Natural killer cell (primary cell): Measurements from ENCODE around the gene CHMP1B. TPM values are rescaled to one million over a fixed set of nuclear protein-coding genes. Genes with fewer than 3 reads are reported as not detected.

Source experiments
- ATAC-seq, 3 donors: fragments of 150-1000 bp in 2 of 3; fragments of 200-7000 bp in 1 of 3; cut with Tn5 transposase; 1 replicate in 1 of 3; 2 replicates in 2 of 3; pipeline ENCODE4 v1.10.0; 2021; ENCODE audit warnings: mild to moderate bottlenecking in 2 of 3, moderate library complexity in 2 of 3
- DNase-seq, 2 donors: peaks; one replicate each; pipeline versions ENCODE4 v3.0.0 to v3.0.0-alpha.2; 2013 to 2021; ENCODE audit warnings: mixed read lengths in 1 of 2
- H3K27ac ChIP-seq: one replicate; pipeline ENCODE4 v1.5.1; 2013; ENCODE audit warnings: mild to moderate bottlenecking, low read length
- H3K27me3 ChIP-seq: one replicate; pipeline ENCODE4 v1.6.1; 2013; ENCODE audit warnings: low read length; ENCODE audit not compliant: control insufficient read depth, insufficient read depth
- H3K36me3 ChIP-seq: one replicate; pipeline ENCODE4 v1.6.1; 2013; ENCODE audit warnings: low read length; ENCODE audit not compliant: control insufficient read depth, insufficient read depth
- H3K4me1 ChIP-seq: one replicate; pipeline ENCODE4 v1.6.1; 2013; ENCODE audit warnings: low read length; ENCODE audit not compliant: control insufficient read depth, insufficient read depth
- H3K4me3 ChIP-seq: one replicate; pipeline ENCODE4 v1.5.1; 2013; ENCODE audit warnings: low read length
- H3K9me3 ChIP-seq: one replicate; pipeline ENCODE4 v1.6.1; 2013; ENCODE audit warnings: low read length; ENCODE audit not compliant: control insufficient read depth, insufficient read depth
- H3K27ac Mint-ChIP-seq, 2 donors: one replicate each; pipeline ENCODE4 v1.8.0; 2022; ENCODE audit warnings: mild to moderate bottlenecking in 2 of 2, mixed read lengths in 2 of 2, moderate library complexity in 1 of 2
- H3K27me3 Mint-ChIP-seq, 2 donors: one replicate each; pipeline ENCODE4 v1.8.0; 2022; ENCODE audit warnings: low read depth in 2 of 2, mixed read lengths in 2 of 2
- H3K36me3 Mint-ChIP-seq: one replicate; pipeline ENCODE4 v1.8.0; 2022; ENCODE audit warnings: mixed read lengths
- H3K4me1 Mint-ChIP-seq, 2 donors: one replicate each; pipeline ENCODE4 v1.8.0; 2022; ENCODE audit warnings: mixed read lengths in 2 of 2
- H3K4me3 Mint-ChIP-seq: one replicate; pipeline ENCODE4 v1.8.0; 2022; ENCODE audit warnings: mild to moderate bottlenecking, moderate library complexity, mixed read lengths
- H3K9me3 Mint-ChIP-seq, 2 donors: one replicate each; pipeline ENCODE4 v1.8.0; 2022; ENCODE audit warnings: mixed read lengths in 2 of 2
- WGBS: methylation state at CpG from one replicate; pipeline ENCODE4 v1.1.7; 2013; ENCODE audit warnings: missing lambda C conversion rate; ENCODE audit not compliant: insufficient coverage; 5-methylcytosine and 5-hydroxymethylcytosine counted together
- intact Hi-C: fragments of 100-400 bp; cut with micrococcal nuclease; formaldehyde crosslinking; loops from one replicate; pipeline ENCODE4 v1.14.2; 2022
- total RNA-seq, 4 donors: library from RNA; stranded (reverse); fragments of 120-200 nt in 1 of 4; gene quantifications; one replicate each; pipeline versions ENCODE4 v1.2.3 to v1.2.4, GENCODE V29; 2013 to 2022
- TF ChIP-seq, protein P1 (sequence below): fragments of 200-600 bp; IDR thresholded peaks from one replicate; pipeline ENCODE4 v1.8.0; 2022; ENCODE audit warnings: antibody characterized with exemption

CHMP1B gene
- total RNA-seq, 3 donors from 2014 or later (not counting 1 experiment from before 2014, with no cell fraction given) = 99.4 to 132 (median 110) TPM

DNA sequence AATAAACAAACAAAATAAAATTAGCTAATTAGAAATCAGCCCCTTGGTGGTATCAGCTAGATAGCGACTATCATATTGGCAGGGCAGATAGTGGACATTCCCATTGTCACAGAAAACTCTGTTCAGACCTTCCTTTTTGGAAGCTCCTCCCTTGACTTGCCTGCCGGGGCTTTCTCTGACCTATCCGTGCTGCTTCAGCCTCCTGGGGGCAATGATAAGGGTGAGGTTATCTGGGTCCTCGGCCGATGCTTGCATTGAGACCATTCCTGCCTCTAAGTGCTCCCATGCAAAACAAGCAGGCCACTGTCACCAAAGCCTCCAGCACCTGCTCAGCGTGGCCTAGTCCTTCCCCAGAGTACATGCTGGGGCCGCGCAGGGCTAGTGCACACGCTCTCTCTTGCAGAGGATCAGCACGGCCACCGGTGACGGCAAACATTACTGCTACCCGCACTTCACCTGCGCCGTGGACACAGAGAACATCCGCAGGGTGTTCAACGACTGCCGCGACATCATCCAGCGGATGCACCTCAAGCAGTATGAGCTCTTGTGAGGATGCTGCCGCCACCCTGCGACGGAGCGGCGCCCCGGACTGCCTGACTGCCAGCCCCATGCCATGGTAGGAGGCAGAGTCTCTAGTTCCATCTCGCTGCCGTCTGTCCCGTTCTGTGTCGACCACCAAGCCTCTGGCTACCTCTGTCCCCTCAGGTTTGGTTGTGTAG is 29.5 kb downstream of the CHMP1B start:
- no peak overlapping the region for H3K4me3 Mint-ChIP-seq
- TF ChIP-seq, protein P1, sequence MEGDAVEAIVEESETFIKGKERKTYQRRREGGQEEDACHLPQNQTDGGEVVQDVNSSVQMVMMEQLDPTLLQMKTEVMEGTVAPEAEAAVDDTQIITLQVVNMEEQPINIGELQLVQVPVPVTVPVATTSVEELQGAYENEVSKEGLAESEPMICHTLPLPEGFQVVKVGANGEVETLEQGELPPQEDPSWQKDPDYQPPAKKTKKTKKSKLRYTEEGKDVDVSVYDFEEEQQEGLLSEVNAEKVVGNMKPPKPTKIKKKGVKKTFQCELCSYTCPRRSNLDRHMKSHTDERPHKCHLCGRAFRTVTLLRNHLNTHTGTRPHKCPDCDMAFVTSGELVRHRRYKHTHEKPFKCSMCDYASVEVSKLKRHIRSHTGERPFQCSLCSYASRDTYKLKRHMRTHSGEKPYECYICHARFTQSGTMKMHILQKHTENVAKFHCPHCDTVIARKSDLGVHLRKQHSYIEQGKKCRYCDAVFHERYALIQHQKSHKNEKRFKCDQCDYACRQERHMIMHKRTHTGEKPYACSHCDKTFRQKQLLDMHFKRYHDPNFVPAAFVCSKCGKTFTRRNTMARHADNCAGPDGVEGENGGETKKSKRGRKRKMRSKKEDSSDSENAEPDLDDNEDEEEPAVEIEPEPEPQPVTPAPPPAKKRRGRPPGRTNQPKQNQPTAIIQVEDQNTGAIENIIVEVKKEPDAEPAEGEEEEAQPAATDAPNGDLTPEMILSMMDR = no peak
- WGBS = 96% methylated on average over 30 of the region's 30 CpGs
- Histone ChIP-seq H3K4me3 (no peak overlapping the region), H3K4me1 (peaks cover 8% of the 10 kb centered on the region), H3K27me3 (no peaks in the 10 kb centered on the region), H3K27ac (no peak overlapping the region), H3K9me3 (no peaks in the 10 kb centered on the region), H3K36me3 (peaks cover 22% of the 10 kb centered on the region)
- H3K27me3 Mint-ChIP-seq = no peaks in the 10 kb centered on the region
- H3K36me3 Mint-ChIP-seq = no peaks in the 10 kb centered on the region
- no peak overlapping the region for H3K27ac Mint-ChIP-seq
- H3K9me3 Mint-ChIP-seq = no peaks in the 10 kb centered on the region
- H3K4me1 Mint-ChIP-seq = peaks cover 0 to 8% of the 10 kb centered on the region in 2 donors
- intact Hi-C loops = no loop called here
- no peak for DNase-seq
- no peak for ATAC-seq

DNA sequence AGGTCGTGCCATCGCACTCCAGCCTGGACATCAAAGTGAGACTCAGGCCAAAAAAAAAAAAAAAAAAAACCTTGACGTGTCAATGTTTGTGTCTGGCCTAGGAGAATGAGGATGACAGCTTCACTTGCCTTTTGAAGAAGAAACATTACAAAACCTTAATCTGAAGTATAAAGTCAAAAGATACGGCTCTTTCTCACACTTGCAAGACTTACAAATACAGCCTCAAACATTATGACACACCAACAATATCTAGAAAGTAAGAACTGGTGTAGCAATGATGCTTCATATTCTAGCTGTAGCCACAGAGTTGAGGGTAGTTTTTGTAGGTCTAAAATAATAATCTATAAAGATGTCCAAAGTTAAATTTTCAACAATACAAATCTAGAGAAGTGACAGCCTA is 31.4 kb downstream of the CHMP1B start:
- peaks cover 8% of the 10 kb centered on the region for H3K4me1 ChIP-seq
- peaks cover 37% of the 10 kb centered on the region for H3K36me3 ChIP-seq
- H3K27ac Mint-ChIP-seq = peak overlapping the region; percentile 36 to 47
- H3K36me3 Mint-ChIP-seq = no peaks in the 10 kb centered on the region
- no peak for ATAC-seq
- H3K27me3 Mint-ChIP-seq = no peaks in the 10 kb centered on the region
- no peak for DNase-seq
- intact Hi-C loops = no loop called here
- H3K4me1 Mint-ChIP-seq = peaks cover 0 to 12% of the 10 kb centered on the region in 2 donors
- H3K9me3 Mint-ChIP-seq = no peaks in the 10 kb centered on the region
- H3K27ac ChIP-seq = no peak overlapping the region
- 82% methylated on average over 2 of the region's 4 CpGs for WGBS
- H3K9me3 ChIP-seq = no peaks in the 10 kb centered on the region
- H3K4me3 ChIP-seq = no peak overlapping the region
- H3K27me3 ChIP-seq = no peaks in the 10 kb centered on the region
- no peak overlapping the region for H3K4me3 Mint-ChIP-seq
- TF ChIP-seq, protein P1 = no peak

- H3K4me3 ChIP-seq = no peak overlapping the region
- H3K4me3 Mint-ChIP-seq = no peak overlapping the region
- no peak for ATAC-seq
- H3K4me1 ChIP-seq = peaks cover 8% of the 10 kb centered on the region
- peaks cover 0 to 12% of the 10 kb centered on the region in 2 donors for H3K4me1 Mint-ChIP-seq
- DNase-seq = no peak
- peak overlapping the region; percentile 36 to 47 for H3K27ac Mint-ChIP-seq
- intact Hi-C loops = no loop called here
- H3K27me3 Mint-ChIP-seq = no peaks in the 10 kb centered on the region
- H3K9me3 Mint-ChIP-seq = no peaks in the 10 kb centered on the region
- TF ChIP-seq, protein P1 = no peak
- H3K9me3 ChIP-seq = no peaks in the 10 kb centered on the region
- H3K27ac ChIP-seq = no peak overlapping the region
- H3K27me3 ChIP-seq = no peaks in the 10 kb centered on the region
- WGBS = 57% methylated on average over 1 of the region's 1 CpG
- no peaks in the 10 kb centered on the region for H3K36me3 Mint-ChIP-seq
- H3K36me3 ChIP-seq = peaks cover 42% of the 10 kb centered on the region
Observed at GRCh38 chr18:11883153-11883552, 31.9 kb downstream of the CHMP1B start.
